GM19043 (cell line): ENCODE data around the gene SLC25A36.
"Not testable (repeated sequence)": the region's sequence is repeated elsewhere in the genome, so short reads cannot be mapped to it uniquely, and the experiment has no call there.

Source experiments
- ATAC-seq: cut with Tn5 transposase; IDR thresholded peaks from one replicate; pipeline ENCODE4 v1.9.1; 2021; ENCODE audit warnings: low read depth; ENCODE audit not compliant: unreplicated experiment

Gene SLC25A36

DNA sequence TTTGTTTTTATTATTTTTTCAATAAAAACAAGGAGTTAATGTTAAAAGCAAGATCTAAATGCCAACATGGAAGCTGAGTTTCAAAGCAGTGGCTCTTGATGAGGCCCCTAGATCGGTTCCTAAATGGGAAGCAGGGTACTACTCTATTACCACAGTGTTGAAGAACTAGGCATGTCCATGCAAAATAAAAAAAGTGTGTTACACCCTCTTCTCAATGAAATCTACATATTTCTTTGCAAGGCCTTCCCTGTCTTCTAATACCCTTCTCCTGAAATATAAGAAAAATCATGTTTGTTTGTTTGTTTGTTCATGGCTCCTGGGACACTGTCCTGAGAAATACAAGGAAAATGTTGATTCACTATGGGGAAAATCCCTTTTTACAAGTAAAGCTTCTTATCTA is 12.2 kb upstream of the SLC25A36 start:
- no peak for ATAC-seq

DNA sequence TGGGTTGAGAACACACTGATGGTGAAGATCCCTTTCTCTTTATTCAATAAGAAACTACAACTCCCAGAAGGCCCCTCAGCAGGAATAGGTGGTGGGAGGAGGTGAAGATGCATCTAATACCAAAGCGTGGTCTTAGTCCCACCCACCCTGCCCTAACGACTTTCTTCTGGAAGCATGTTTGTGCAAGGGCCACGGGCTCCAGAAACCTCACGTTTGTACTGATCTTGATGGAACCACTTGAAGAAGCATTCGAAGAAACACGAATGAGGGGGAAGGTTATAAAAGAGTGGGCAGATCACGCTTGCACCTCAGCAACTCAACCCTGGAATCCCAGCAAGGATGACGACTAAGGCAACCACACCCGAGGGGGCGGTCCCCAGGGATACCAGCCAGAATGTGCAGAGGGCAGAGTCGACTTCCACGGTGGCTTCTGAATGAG is 10.6 kb upstream of the SLC25A36 start:
- ATAC-seq, result no peak

DNA sequence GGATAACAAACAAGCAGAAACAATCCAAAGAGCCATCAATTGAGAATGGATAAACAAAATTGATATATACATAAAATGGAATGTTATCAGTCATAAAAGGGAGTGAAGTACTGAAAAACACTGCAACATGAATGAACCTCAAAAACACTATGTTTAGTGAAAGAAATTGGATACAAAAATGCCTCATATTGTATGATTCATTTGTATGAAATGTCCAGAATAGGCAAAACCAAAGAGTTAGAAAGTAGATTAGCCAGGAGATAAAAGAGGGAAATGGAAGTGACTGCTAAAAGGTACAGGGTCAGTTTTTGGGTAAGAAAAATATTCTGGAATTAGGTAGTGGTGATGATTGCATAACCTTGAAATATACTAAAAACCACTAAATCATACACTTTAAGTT is 9.8 kb upstream of the SLC25A36 start:
- no peak for ATAC-seq

GRCh38 chr3:140933109-140933508 is 8.5 kb upstream of the SLC25A36 start:
- ATAC-seq, result no peak

GRCh38 chr3:140933552-140933951 is 8.1 kb upstream of the SLC25A36 start:
- no peak for ATAC-seq

DNA sequence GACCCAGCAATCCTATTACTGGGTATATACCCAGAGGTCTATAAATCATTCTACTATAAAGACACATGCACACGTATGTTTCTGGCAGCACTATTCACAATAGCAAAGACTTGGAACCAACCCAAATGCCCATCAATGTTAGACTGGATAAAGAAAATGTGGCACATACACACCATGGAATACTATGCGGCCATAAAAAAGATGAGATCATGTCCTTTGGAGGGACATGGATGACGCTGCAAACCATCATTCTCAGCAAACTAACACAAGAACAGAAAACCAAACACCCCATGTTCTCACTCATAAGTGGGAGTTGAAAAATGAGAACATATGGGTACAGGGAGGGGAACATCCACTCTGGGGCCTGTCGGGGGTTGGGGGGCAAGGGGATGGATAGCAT is 2.3 kb upstream of the SLC25A36 start:
- ATAC-seq, result not testable (repeated sequence)

- ATAC-seq, result no peak
Observed at GRCh38 chr3:140941090-140941433, 574 bp upstream of the SLC25A36 start.

- peak; percentile 45 for ATAC-seq
Observed at GRCh38 chr3:140942221-140943104, 827 bp downstream of the SLC25A36 start.

DNA sequence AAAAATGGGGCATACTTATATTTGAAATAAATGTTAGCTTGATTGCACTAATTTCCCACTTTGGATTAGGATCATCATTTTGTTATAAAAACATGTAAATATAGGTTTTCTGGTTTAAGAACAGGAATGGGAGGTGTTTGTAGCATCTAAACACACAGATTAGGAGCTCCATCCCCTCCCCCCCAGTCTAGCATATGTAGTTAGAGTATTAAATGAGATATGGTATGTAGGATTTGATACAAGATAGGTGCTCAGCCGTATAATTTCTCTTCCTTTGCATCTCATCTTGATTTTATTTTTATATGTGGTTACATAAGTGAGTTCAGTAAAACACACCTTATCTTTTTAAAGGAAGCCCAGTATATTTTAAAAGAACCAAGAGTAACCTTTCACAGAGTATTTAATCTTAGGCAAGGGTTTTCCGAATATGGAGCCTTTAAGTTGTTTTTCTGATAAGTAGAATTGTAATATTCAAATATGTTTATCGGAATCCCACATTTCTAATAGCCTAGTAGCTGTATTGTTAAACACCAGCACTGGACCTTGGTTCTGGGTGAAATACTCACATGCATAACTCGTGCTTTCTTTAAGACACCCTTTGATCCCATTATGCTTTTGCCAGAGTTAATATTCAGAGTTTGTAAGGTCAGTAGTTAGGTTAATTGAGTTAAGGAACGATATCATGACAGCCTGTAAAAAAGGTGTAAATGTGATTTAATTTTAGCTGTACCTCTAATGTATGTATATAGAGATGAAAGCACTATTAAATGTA is 2.3 kb downstream of the SLC25A36 start:
- ATAC-seq, result no peak

- ATAC-seq, result no peak
Observed at GRCh38 chr3:140948460-140949249, 7.0 kb downstream of the SLC25A36 start.

GRCh38 chr3:140950144-140950543 is 8.5 kb downstream of the SLC25A36 start:
- no peak for ATAC-seq

- no peak for ATAC-seq
Observed at GRCh38 chr3:140950863-140951262, 9.2 kb downstream of the SLC25A36 start.

GRCh38 chr3:140951750-140952149 is 10.1 kb downstream of the SLC25A36 start:
- ATAC-seq, result not testable (repeated sequence)

- ATAC-seq, result no peak
Observed at GRCh38 chr3:140953028-140953960, 11.7 kb downstream of the SLC25A36 start.

- no peak for ATAC-seq
Observed at GRCh38 chr3:140954576-140954975, 12.9 kb downstream of the SLC25A36 start.

DNA sequence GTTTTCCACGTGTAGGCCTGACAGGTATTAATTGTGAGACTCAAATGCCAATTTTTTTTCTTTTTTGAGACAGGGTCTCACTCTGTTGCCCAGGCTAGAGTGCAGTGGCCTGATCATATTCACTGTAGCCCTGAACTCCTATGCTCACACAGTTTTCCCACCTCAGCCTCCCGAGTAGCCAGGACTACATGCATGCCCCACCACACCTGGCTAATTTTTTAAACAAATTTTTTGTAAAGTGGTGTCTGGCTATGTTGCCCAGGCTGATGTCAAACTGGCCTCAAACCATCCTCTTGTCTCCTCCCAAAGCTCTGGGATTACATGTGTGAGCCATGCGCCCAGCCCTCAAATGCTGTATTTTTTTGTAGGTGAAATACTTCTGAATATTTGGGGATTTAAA is 14.0 kb downstream of the SLC25A36 start:
- no peak for ATAC-seq

DNA sequence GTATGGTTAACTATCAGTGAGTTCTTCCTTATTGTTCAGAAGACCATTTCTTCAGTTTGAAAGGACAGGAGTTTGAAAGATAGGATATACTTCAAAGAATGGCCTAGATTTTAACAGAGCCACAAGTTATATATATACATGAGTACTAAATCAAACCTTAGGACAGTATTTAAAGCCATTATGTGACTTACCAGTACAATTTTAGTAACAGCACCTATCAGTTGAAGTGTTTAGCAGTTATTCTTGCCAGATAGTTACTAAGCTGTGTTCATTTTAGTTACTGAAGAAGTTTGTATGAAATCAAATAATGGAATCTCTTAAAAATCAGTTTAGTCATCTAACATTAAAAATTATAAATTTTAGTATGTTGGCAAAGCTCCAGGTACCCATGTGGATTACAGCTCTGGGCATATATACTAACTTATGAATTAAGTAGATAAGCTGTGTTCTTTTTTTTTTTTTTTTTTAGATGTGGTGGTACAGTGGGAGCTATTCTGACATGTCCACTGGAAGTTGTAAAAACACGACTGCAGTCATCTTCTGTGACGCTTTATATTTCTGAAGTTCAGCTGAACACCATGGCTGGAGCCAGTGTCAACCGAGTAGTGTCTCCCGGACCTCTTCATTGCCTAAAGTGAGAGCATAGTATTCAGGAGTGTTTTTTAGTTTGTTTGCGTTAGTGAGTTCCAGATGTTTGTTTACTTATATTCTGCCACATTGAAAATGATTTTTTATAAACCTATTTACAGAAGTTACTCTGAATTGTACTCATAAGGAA is 14.6 kb downstream of the SLC25A36 start:
- ATAC-seq, result no peak

GRCh38 chr3:140972833-140973232 is 31.2 kb downstream of the SLC25A36 start:
- ATAC-seq, result no peak

DNA sequence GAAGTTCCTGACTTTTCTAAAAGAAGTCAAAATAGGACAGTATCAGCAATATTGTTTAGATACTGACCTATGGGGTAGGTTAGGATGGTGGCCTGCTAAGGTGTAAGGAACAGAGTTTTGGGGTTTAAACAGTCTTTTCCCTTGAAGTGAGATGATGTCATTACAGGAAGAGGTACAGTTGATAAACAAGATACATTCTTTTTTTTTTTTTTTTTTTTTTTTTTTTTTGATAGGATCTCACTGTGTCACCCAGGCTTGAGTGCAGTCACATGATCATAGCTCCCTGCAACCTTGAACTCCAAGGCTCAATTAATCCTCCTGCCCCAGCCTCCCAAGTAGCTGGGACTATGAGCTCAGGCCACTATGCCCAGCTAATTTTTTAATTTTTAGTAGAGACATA is 33.3 kb downstream of the SLC25A36 start:
- ATAC-seq, result no peak
